Measurements from ENCODE around the gene SMAD6.

- TF ChIP-seq CTCF (conservative IDR thresholded peaks at IDR 0.05 in 1 of 2, IDR thresholded peaks at IDR 0.05 in 1 of 2; ENCODE audit: low read depth in 1 of 2, low read length in 2 of 2): no peak
- TF ChIP-seq EZH2 (IDR thresholded peaks at IDR 0.05; ENCODE audit: low read length, missing control alignments): no peak
Measured at GRCh38 chr15:66831801-66832390, 129.9 kb downstream of the SMAD6 start.

All from fibroblast of lung (primary cell).